Measurements from ENCODE around the gene GPR55. TPM values are rescaled to one million over a fixed set of nuclear protein-coding genes. Genes with fewer than 3 reads are reported as not detected.

GPR55 gene
- total and polyA plus RNA-seq, 10 of the 15 experiments (the other 5 are each of a cell fraction or from before 2014, with no cell fraction given) = 2.1 to 30.1 (median 16.2) TPM

DNA sequence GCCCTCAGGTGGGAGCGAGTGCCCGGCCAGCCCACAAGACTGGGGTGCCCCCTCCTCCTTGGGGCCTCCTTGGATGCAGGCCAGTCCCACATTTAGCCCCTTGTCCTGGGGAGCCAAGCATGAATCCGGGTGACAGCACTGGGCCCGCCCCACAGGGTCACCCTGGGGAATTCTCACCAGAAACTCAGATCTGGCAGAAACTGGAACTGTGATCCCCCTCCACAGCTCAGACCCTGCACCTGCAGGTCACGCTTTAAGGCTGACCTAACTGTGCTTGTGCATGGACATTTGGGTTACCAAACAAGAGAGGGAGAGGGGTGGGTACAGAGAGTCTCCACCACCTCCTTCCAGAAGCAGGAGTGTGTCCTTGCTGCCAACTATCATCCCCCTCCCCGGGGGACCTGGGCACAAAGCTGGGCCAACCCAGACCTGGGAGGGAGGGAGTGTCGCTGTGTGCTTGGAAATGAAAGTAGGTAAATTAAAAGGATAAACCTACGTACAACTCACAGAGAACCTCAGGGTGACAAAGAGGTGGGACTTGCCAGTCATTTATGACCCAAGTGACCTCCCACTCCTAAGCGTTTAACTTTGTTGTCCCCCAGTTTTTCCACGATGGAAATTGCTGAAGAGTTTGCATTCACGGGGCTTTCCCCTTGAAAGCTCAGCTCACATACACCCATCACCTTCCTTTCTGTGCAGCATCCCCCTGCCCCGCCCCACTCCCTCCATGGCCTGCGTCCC lies 51.2 kb downstream of the GPR55 start (continued):
- TF ChIP-seq TCF3 (IDR thresholded peaks at IDR 0.05; ENCODE audit: borderline replicate concordance, insufficient read depth, low read depth, low read length) (peak; percentile 60; the same call in 1 of the 2 replicates), EP300 (IDR thresholded peaks at IDR 0.05; ENCODE audit: borderline replicate concordance in 1 of 2, control insufficient read depth in 1 of 2, low read depth in 2 of 2, low read length in 2 of 2) (peak in 1 of 2 experiments; percentile 62; a peak in 2 of 4 replicates), ATF3 (IDR thresholded peaks at IDR 0.05; ENCODE audit: borderline replicate concordance, extremely low read depth, low read depth, low read length) (no peak), NR2C2 (IDR thresholded peaks at IDR 0.05; ENCODE audit: borderline replicate concordance, control insufficient read depth, insufficient read length, low read depth) (no peak), DPF2 (IDR thresholded peaks at IDR 0.05) (peak; percentile 72; the same call in 1 of the 2 replicates), BCL11A (IDR thresholded peaks at IDR 0.05; ENCODE audit: low read depth, low read length) (no peak), NR2F1 (conservative IDR thresholded peaks at IDR 0.05) (peak; percentile 74; the same call in 1 of the 2 replicates), KAT2A (conservative IDR thresholded peaks at IDR 0.05; ENCODE audit: control insufficient read depth, low read depth, low read length) (no peak), ATF7 (IDR thresholded peaks at IDR 0.05; ENCODE audit: low read depth) (peak; percentile 20; the same call in 1 of the 2 replicates), PAX5 (IDR thresholded peaks at IDR 0.05; ENCODE audit: borderline replicate concordance, low read depth, low read length) (peak; percentile 91), NFXL1 (IDR thresholded peaks at IDR 0.05; ENCODE audit: borderline replicate concordance) (no peak), MEF2B (IDR thresholded peaks at IDR 0.05; ENCODE audit: partially characterized antibody, poor library complexity, severe bottlenecking) (peak; percentile 89), EGR1 (IDR thresholded peaks at IDR 0.05; ENCODE audit: borderline replicate concordance in 1 of 2, low read depth in 2 of 2, low read length in 2 of 2) (peak in 1 of 2 experiments; percentile 31; a peak in 1 of 3 replicates), RAD21 (IDR thresholded peaks at IDR 0.05; ENCODE audit: insufficient read depth, low read depth, low read length) (peak; percentile 16; the same call in 1 of the 2 replicates), IKZF1 (conservative IDR thresholded peaks at IDR 0.05) (peak; percentile 72), MXI1 (IDR thresholded peaks at IDR 0.05; ENCODE audit: low read depth, low read length) (0 out of 2 replicates have a peak, but pooled peaks have one; percentile 54), SMAD1 (IDR thresholded peaks at IDR 0.05; ENCODE audit: low read depth, partially characterized antibody) (no peak), JUNB (IDR thresholded peaks at IDR 0.05) (peak; percentile 10; the same call in 1 of the 2 replicates), POU2F2 (IDR thresholded peaks at IDR 0.05; ENCODE audit: borderline replicate concordance, low read depth, low read length) (0 out of 3 replicates have a peak, but pooled peaks have one; percentile 4), SP1 (IDR thresholded peaks at IDR 0.05; ENCODE audit: low read depth, low read length) (peak; percentile 47), CREM (IDR thresholded peaks at IDR 0.05; ENCODE audit: low read depth) (peak; percentile 56; the same call in 1 of the 2 replicates), CHD1 (IDR thresholded peaks at IDR 0.05; ENCODE audit: low read depth, low read length) (no peak), ETV6 (conservative IDR thresholded peaks at IDR 0.05 in 1 of 2, IDR thresholded peaks at IDR 0.05 in 1 of 2; ENCODE audit: borderline replicate concordance in 1 of 2, low read depth in 1 of 2) (peak in 1 of 2 experiments; percentile 37; a peak in 2 of 4 replicates)
- TF ChIP-seq, protein P1, sequence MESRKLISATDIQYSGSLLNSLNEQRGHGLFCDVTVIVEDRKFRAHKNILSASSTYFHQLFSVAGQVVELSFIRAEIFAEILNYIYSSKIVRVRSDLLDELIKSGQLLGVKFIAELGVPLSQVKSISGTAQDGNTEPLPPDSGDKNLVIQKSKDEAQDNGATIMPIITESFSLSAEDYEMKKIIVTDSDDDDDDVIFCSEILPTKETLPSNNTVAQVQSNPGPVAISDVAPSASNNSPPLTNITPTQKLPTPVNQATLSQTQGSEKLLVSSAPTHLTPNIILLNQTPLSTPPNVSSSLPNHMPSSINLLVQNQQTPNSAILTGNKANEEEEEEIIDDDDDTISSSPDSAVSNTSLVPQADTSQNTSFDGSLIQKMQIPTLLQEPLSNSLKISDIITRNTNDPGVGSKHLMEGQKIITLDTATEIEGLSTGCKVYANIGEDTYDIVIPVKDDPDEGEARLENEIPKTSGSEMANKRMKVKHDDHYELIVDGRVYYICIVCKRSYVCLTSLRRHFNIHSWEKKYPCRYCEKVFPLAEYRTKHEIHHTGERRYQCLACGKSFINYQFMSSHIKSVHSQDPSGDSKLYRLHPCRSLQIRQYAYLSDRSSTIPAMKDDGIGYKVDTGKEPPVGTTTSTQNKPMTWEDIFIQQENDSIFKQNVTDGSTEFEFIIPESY (IDR thresholded peaks at IDR 0.05) = no peak
